BLaER1 treated with 17β-estradiol and CSF1 and Interleukin-3, amounts not matched to agents 10 nM and 100 nM (cell line): ENCODE measurements around the gene SYNE3.

ENCODE experiments used
- H3K27ac ChIP-seq, 11 experiments: shearing (Covaris generic); formaldehyde crosslinking; 2 replicates each; pipeline ENCODE4 v1.8.1; 2022
- H3K27me3 ChIP-seq, 11 experiments: shearing (Covaris generic); formaldehyde crosslinking; 2 replicates each; pipeline ENCODE4 v1.8.1; 2022
- H3K36me3 ChIP-seq, 11 experiments: shearing (Covaris generic); formaldehyde crosslinking; 2 replicates each; pipeline ENCODE4 v1.8.1; 2022
- H3K4me1 ChIP-seq, 10 experiments: shearing (Covaris generic); formaldehyde crosslinking; 2 replicates each; pipeline ENCODE4 v1.8.1; 2022
- H3K4me2 ChIP-seq, 11 experiments: shearing (Covaris generic); formaldehyde crosslinking; 2 replicates each; pipeline ENCODE4 v1.8.1; 2022
- H3K4me3 ChIP-seq, 10 experiments: shearing (Covaris generic); formaldehyde crosslinking; 2 replicates each; pipeline ENCODE4 v1.8.1; 2022
- H3K9ac ChIP-seq, 11 experiments: shearing (Covaris generic); formaldehyde crosslinking; 2 replicates each; pipeline ENCODE4 v1.8.1; 2022
- H3K9me3 ChIP-seq, 11 experiments: shearing (Covaris generic); formaldehyde crosslinking; replicated peaks in 1 of 11; 2 replicates each; pipeline ENCODE4 v1.8.1; 2022
- H4K20me1 ChIP-seq, 11 experiments: shearing (Covaris generic); formaldehyde crosslinking; 2 replicates each; pipeline ENCODE4 v1.8.1; 2022
- Cebpa-rat ChIP-seq, 11 experiments: shearing (Covaris generic); IDR thresholded peaks; 2 replicates each; pipeline ENCODE4 v1.8.1; 2022

The SYNE3 gene

GRCh38 chr14:95474486-95474885 is 42.0 kb downstream of the SYNE3 start:
- Histone ChIP-seq H3K36me3 (peaks cover 70 to 96% (median 89%) of the 10 kb centered on the region in 11 experiments), H3K9ac (peak overlapping the region in 7 of 11 experiments; percentile 77 to 93 (median 84); a peak in 11 of 22 replicates)

GRCh38 chr14:95472819-95473251 is 43.6 kb downstream of the SYNE3 start:
- H3K4me2 ChIP-seq: peak overlapping the region; percentile 61 to 98 (median 88)

More at GRCh38 chr14:95474486-95474885, 42.0 kb downstream of the SYNE3 start:
- H3K4me1 ChIP-seq: peaks cover 44 to 97% (median 95%) of the 10 kb centered on the region in 10 experiments
- H3K27ac ChIP-seq: peak overlapping the region in 8 of 11 experiments; percentile 85 to 99 (median 95); a peak in 16 of 22 replicates
- H3K4me3 ChIP-seq: no peak overlapping the region
- H3K27me3 ChIP-seq: no peaks in the 10 kb centered on the region
- H4K20me1 ChIP-seq: peaks cover 0 to 75% (median 11%) of the 10 kb centered on the region in 11 experiments; a peak in 15 of 22 replicates
- peak overlapping the region; percentile 61 to 98 (median 88); a peak in 20 of 22 replicates for H3K4me2 ChIP-seq
- H3K9me3 ChIP-seq: peaks cover 0 to 5% (median 0%) of the 10 kb centered on the region in 11 experiments; a peak in 2 of 22 replicates
- no peak for TF ChIP-seq Cebpa-rat (IDR thresholded peaks at IDR 0.05)

GRCh38 chr14:95471476-95471875 is 45.0 kb downstream of the SYNE3 start:
- peak overlapping the region in 8 of 11 experiments; percentile 49 to 93 (median 84); a peak in 17 of 22 replicates for H3K9ac ChIP-seq
- no peaks in the 10 kb centered on the region for H3K9me3 ChIP-seq
- H4K20me1 ChIP-seq: peaks cover 0 to 52% (median 0%) of the 10 kb centered on the region in 11 experiments; a peak in 7 of 22 replicates
- peak overlapping the region in 9 of 11 experiments; percentile 61 to 99 (median 94); a peak in 19 of 22 replicates for H3K27ac ChIP-seq
- peaks cover 84 to 99% (median 91%) of the 10 kb centered on the region in 11 experiments for H3K36me3 ChIP-seq
- peak overlapping the region in 3 of 10 experiments; percentile 20 to 51 (median 43); a peak in 4 of 20 replicates for H3K4me3 ChIP-seq
- H3K4me1 ChIP-seq: peaks cover 42 to 100% (median 100%) of the 10 kb centered on the region in 10 experiments
- no peaks in the 10 kb centered on the region for H3K27me3 ChIP-seq
- peak overlapping the region in 10 of 11 experiments; percentile 75 to 98 (median 88); a peak in 20 of 22 replicates for H3K4me2 ChIP-seq
- TF ChIP-seq Cebpa-rat (IDR thresholded peaks at IDR 0.05): no peak

More at GRCh38 chr14:95472819-95473251, 43.6 kb downstream of the SYNE3 start:
- peaks cover 75 to 97% (median 91%) of the 10 kb centered on the region in 11 experiments for H3K36me3 ChIP-seq
- peak overlapping the region; percentile 1 to 99 (median 94); a peak in 20 of 22 replicates for H3K27ac ChIP-seq
- H3K4me3 ChIP-seq: peak overlapping the region in 8 of 10 experiments; percentile 4 to 51 (median 40); a peak in 15 of 20 replicates
- peak in 8 of 11 experiments; percentile 67 to 92 (median 87); a peak in 16 of 22 replicates for TF ChIP-seq Cebpa-rat (IDR thresholded peaks at IDR 0.05)
- H3K27me3 ChIP-seq: no peaks in the 10 kb centered on the region
- peaks cover 42 to 97% (median 95%) of the 10 kb centered on the region in 10 experiments for H3K4me1 ChIP-seq
- H3K9me3 ChIP-seq: peaks cover 0 to 5% (median 0%) of the 10 kb centered on the region in 11 experiments; a peak in 2 of 22 replicates
- peak overlapping the region; percentile 51 to 93 (median 78); a peak in 20 of 22 replicates for H3K9ac ChIP-seq
- peaks cover 0 to 58% (median 1%) of the 10 kb centered on the region in 11 experiments; a peak in 12 of 22 replicates for H4K20me1 ChIP-seq

- Histone ChIP-seq H3K27me3 (no peaks in the 10 kb centered on the region), H3K4me2 (peak overlapping the region in 10 of 11 experiments; percentile 75 to 98 (median 88); a peak in 18 of 22 replicates), H3K9me3 (no peaks in the 10 kb centered on the region), H4K20me1 (peaks cover 0 to 48% (median 0%) of the 10 kb centered on the region in 11 experiments; a peak in 6 of 22 replicates), H3K9ac (peak overlapping the region in 9 of 11 experiments; percentile 23 to 93 (median 84); a peak in 17 of 22 replicates), H3K36me3 (peaks cover 88 to 99% (median 91%) of the 10 kb centered on the region in 11 experiments), H3K27ac (peak overlapping the region in 9 of 11 experiments; percentile 61 to 99 (median 94); a peak in 17 of 22 replicates), H3K4me3 (peak overlapping the region in 4 of 10 experiments; percentile 5 to 51 (median 18); a peak in 4 of 20 replicates), H3K4me1 (peaks cover 41 to 100% (median 100%) of the 10 kb centered on the region in 10 experiments)
- TF ChIP-seq Cebpa-rat (IDR thresholded peaks at IDR 0.05): no peak
Measured at GRCh38 chr14:95471016-95471415, 45.4 kb downstream of the SYNE3 start.

- H3K9ac ChIP-seq: peak overlapping the region in 10 of 11 experiments; percentile 4 to 93 (median 53); a peak in 14 of 22 replicates
Measured at GRCh38 chr14:95469134-95469481, 47.3 kb downstream of the SYNE3 start.

GRCh38 chr14:95468448-95469133 is 47.9 kb downstream of the SYNE3 start:
- H3K9ac ChIP-seq: peak overlapping the region; percentile 4 to 93 (median 22); a peak in 17 of 22 replicates
- peaks cover 77 to 93% (median 82%) of the 10 kb centered on the region in 11 experiments for H3K36me3 ChIP-seq
- peak overlapping the region in 9 of 11 experiments; percentile 24 to 98 (median 88); a peak in 17 of 22 replicates for H3K4me2 ChIP-seq

More at GRCh38 chr14:95469134-95469481, 47.3 kb downstream of the SYNE3 start:
- TF ChIP-seq Cebpa-rat (IDR thresholded peaks at IDR 0.05): no peak
- Histone ChIP-seq H3K4me1 (peaks cover 48 to 100% (median 100%) of the 10 kb centered on the region in 10 experiments), H3K27ac (peak overlapping the region in 9 of 11 experiments; percentile 8 to 99 (median 94); a peak in 15 of 22 replicates), H3K4me3 (no peak overlapping the region; a peak in 1 of 20 replicates), H3K36me3 (peaks cover 81 to 93% (median 86%) of the 10 kb centered on the region in 11 experiments), H3K4me2 (peak overlapping the region in 9 of 11 experiments; percentile 24 to 98 (median 88); a peak in 17 of 22 replicates), H4K20me1 (peaks cover 0 to 41% (median 0%) of the 10 kb centered on the region in 11 experiments; a peak in 5 of 22 replicates), H3K27me3 (no peaks in the 10 kb centered on the region), H3K9me3 (no peaks in the 10 kb centered on the region)

GRCh38 chr14:95467657-95468056 is 48.8 kb downstream of the SYNE3 start:
- peak overlapping the region in 9 of 11 experiments; percentile 14 to 99 (median 94); a peak in 16 of 22 replicates for H3K27ac ChIP-seq
- H3K4me3 ChIP-seq: no peak overlapping the region; a peak in 2 of 20 replicates
- H3K9ac ChIP-seq: peak overlapping the region in 10 of 11 experiments; percentile 4 to 93 (median 56); a peak in 13 of 22 replicates

More at GRCh38 chr14:95468448-95469133, 47.9 kb downstream of the SYNE3 start:
- no peaks in the 10 kb centered on the region for H3K27me3 ChIP-seq
- H3K9me3 ChIP-seq: no peaks in the 10 kb centered on the region
- TF ChIP-seq Cebpa-rat (IDR thresholded peaks at IDR 0.05): no peak
- peaks cover 48 to 100% (median 100%) of the 10 kb centered on the region in 10 experiments for H3K4me1 ChIP-seq
- no peak overlapping the region; a peak in 1 of 20 replicates for H3K4me3 ChIP-seq
- peaks cover 0 to 41% (median 0%) of the 10 kb centered on the region in 11 experiments; a peak in 6 of 22 replicates for H4K20me1 ChIP-seq
- H3K27ac ChIP-seq: peak overlapping the region in 9 of 11 experiments; percentile 8 to 99 (median 94); a peak in 17 of 22 replicates

GRCh38 chr14:95467232-95467631 is 49.2 kb downstream of the SYNE3 start:
- no peak for TF ChIP-seq Cebpa-rat (IDR thresholded peaks at IDR 0.05)
- peaks cover 74 to 96% (median 84%) of the 10 kb centered on the region in 11 experiments for H3K36me3 ChIP-seq
- peaks cover 47 to 100% (median 100%) of the 10 kb centered on the region in 10 experiments for H3K4me1 ChIP-seq
- H3K4me3 ChIP-seq: no peak overlapping the region; a peak in 1 of 20 replicates
- H3K9ac ChIP-seq: peak overlapping the region in 9 of 11 experiments; percentile 4 to 93 (median 84); a peak in 13 of 22 replicates
- peak overlapping the region in 9 of 11 experiments; percentile 14 to 99 (median 94); a peak in 16 of 22 replicates for H3K27ac ChIP-seq
- H4K20me1 ChIP-seq: peaks cover 0 to 41% (median 0%) of the 10 kb centered on the region in 11 experiments; a peak in 6 of 22 replicates
- no peaks in the 10 kb centered on the region for H3K9me3 ChIP-seq
- peak overlapping the region in 9 of 11 experiments; percentile 78 to 98 (median 88); a peak in 18 of 22 replicates for H3K4me2 ChIP-seq
- H3K27me3 ChIP-seq: no peaks in the 10 kb centered on the region

More at GRCh38 chr14:95467657-95468056, 48.8 kb downstream of the SYNE3 start:
- Histone ChIP-seq H3K27me3 (no peaks in the 10 kb centered on the region), H4K20me1 (peaks cover 0 to 41% (median 0%) of the 10 kb centered on the region in 11 experiments; a peak in 6 of 22 replicates), H3K4me1 (peaks cover 48 to 100% (median 100%) of the 10 kb centered on the region in 10 experiments), H3K9me3 (no peaks in the 10 kb centered on the region), H3K4me2 (peak overlapping the region in 9 of 11 experiments; percentile 78 to 98 (median 88); a peak in 17 of 22 replicates), H3K36me3 (peaks cover 71 to 94% (median 82%) of the 10 kb centered on the region in 11 experiments)
- no peak for TF ChIP-seq Cebpa-rat (IDR thresholded peaks at IDR 0.05)
